OCI-LY3 (cell line): ENCODE measurements around the gene GDAP2.

Experiments
- H2AFZ ChIP-seq: fragments of 200-600, 300-600 bp; shearing (Covaris generic); 2 replicates; pipeline ENCODE4 v1.6.0; 2014; ENCODE audit warnings: antibody characterized with exemption, low read depth, low read length
- H3K27ac ChIP-seq: fragments of 200-600, 300-600 bp; sonication (generic); 2 replicates; pipeline ENCODE4 v1.5.1; 2014; ENCODE audit warnings: mild to moderate bottlenecking, low read length, moderate library complexity, mixed read lengths
- H3K27me3 ChIP-seq: fragments of 200-600, 300-600 bp; sonication (generic); 2 replicates; pipeline ENCODE4 v1.6.1; 2014; ENCODE audit warnings: low read depth, low read length, mixed read lengths
- H3K36me3 ChIP-seq: fragments of 200-600, 300-600 bp; sonication (generic); replicated peaks from 2 replicates; pipeline ENCODE3; 2014; ENCODE audit warnings: low read depth, low read length, mixed read lengths
- H3K4me1 ChIP-seq: fragments of 300-600, 200-600 bp; sonication (generic); 2 replicates; pipeline ENCODE4 v1.6.1; 2014; ENCODE audit warnings: low read length, mixed read lengths
- H3K4me2 ChIP-seq: fragments of 200-600, 300-600 bp; sonication (generic); 2 replicates; pipeline ENCODE4 v1.6.1; 2014; ENCODE audit warnings: low read length, mixed read lengths
- H3K4me3 ChIP-seq: fragments of 300-600, 200-600 bp; sonication (generic); 2 replicates; pipeline ENCODE4 v1.5.1; 2014; ENCODE audit warnings: antibody characterized with exemption, mild to moderate bottlenecking, low read length, moderate library complexity
- H3K79me2 ChIP-seq: fragments of 300-600, 200-600 bp; shearing (Covaris generic); 2 replicates; pipeline ENCODE4 v1.6.1; 2014; ENCODE audit warnings: mild to moderate bottlenecking, low read length, mixed read lengths
- H3K9ac ChIP-seq: fragments of 300-600, 200-600 bp; shearing (Covaris generic); 2 replicates; pipeline ENCODE4 v1.6.0; 2014; ENCODE audit warnings: mild to moderate bottlenecking, low read length, moderate library complexity
- H3K9me3 ChIP-seq: fragments of 200-600, 300-600 bp; shearing (Covaris generic); 2 replicates; pipeline ENCODE4 v1.6.1; 2014; ENCODE audit warnings: low read length, mixed read lengths; ENCODE audit not compliant: insufficient read depth
- H4K20me1 ChIP-seq: fragments of 200-600, 300-600 bp; sonication (generic); 2 replicates; pipeline ENCODE4 v1.6.1; 2016; ENCODE audit warnings: low read length, mixed read lengths; ENCODE audit not compliant: insufficient read depth
- CTCF ChIP-seq: fragments of 200-600, 300-600 bp; sonication (generic); IDR thresholded peaks from 2 replicates; pipeline ENCODE4 v1.5.1; 2014; ENCODE audit warnings: antibody characterized with exemption, low read length, low read depth
- EZH2phosphoT487 ChIP-seq: fragments of 200-600 bp; shearing (Covaris generic); IDR thresholded peaks from 2 replicates; pipeline ENCODE4 v1.6.1; 2018; ENCODE audit warnings: antibody characterized with exemption, mixed run types, low read depth

GDAP2 gene

GRCh38 chr1:117929343-117930172 lies at the start of gene GDAP2, which contains the start of gene WDR3:
GDAP2 (minus strand) TSS chr1:117929621; CDS start chr1:117920357, 9,264 bp downstream.
WDR3 (plus strand) TSS chr1:117929739; CDS start chr1:117933320, 3,581 bp downstream.
- Histone ChIP-seq H3K4me2 (peak within 1 kb of the TSS; percentile 97), H3K4me3 (peak within 1 kb of the TSS; percentile 99), H3K27ac (peak within 1 kb of the TSS; percentile 32), H4K20me1 (no peaks in the 10 kb centered on the region), H2AFZ (peak within 1 kb of the TSS; percentile 32; the same call in 1 of the 2 replicates), H3K27me3 (no peaks in the 10 kb centered on the region), H3K79me2 (peaks cover 71% of the 10 kb centered on the region), H3K9ac (peak within 1 kb of the TSS; percentile 78), H3K9me3 (no peaks in the 10 kb centered on the region), H3K36me3 (peaks cover 8% of the 10 kb centered on the region), H3K4me1 (peaks cover 15% of the 10 kb centered on the region)
- no peak for TF ChIP-seq CTCF
- TF ChIP-seq EZH2phosphoT487: no peak

GRCh38 chr1:117976381-117976780 lies 47.0 kb upstream of the GDAP2 start:
- no peak overlapping the region for H3K27ac ChIP-seq
- H3K4me1 ChIP-seq: no peaks in the 10 kb centered on the region
- no peak overlapping the region for H2AFZ ChIP-seq
- no peak overlapping the region for H3K4me3 ChIP-seq
- H3K4me2 ChIP-seq: no peak overlapping the region
- H3K9ac ChIP-seq: no peak overlapping the region
- no peaks in the 10 kb centered on the region for H4K20me1 ChIP-seq
- H3K9me3 ChIP-seq: no peaks in the 10 kb centered on the region
- H3K79me2 ChIP-seq: no peaks in the 10 kb centered on the region
- no peaks in the 10 kb centered on the region for H3K27me3 ChIP-seq
- no peaks in the 10 kb centered on the region for H3K36me3 ChIP-seq
- TF ChIP-seq CTCF (no peak), EZH2phosphoT487 (no peak)

GRCh38 chr1:117971777-117972176 lies 42.4 kb upstream of the GDAP2 start:
- TF ChIP-seq EZH2phosphoT487 (no peak), CTCF (no peak)
- Histone ChIP-seq H3K4me1 (peaks cover 5% of the 10 kb centered on the region; the same call in 1 of the 2 replicates), H3K9ac (no peak overlapping the region)

GRCh38 chr1:117970252-117970651 lies 40.8 kb upstream of the GDAP2 start:
- H3K4me1 ChIP-seq: peaks cover 5% of the 10 kb centered on the region; the same call in 1 of the 2 replicates
- no peak overlapping the region for H3K4me2 ChIP-seq
- H3K9ac ChIP-seq: no peak overlapping the region
- H3K27ac ChIP-seq: no peak overlapping the region
- no peaks in the 10 kb centered on the region for H3K9me3 ChIP-seq
- TF ChIP-seq EZH2phosphoT487 (no peak), CTCF (no peak)
- H3K36me3 ChIP-seq: no peaks in the 10 kb centered on the region
- no peaks in the 10 kb centered on the region for H3K79me2 ChIP-seq
- H4K20me1 ChIP-seq: no peaks in the 10 kb centered on the region
- H3K4me3 ChIP-seq: no peak overlapping the region
- H2AFZ ChIP-seq: no peak overlapping the region
- no peaks in the 10 kb centered on the region for H3K27me3 ChIP-seq

More at GRCh38 chr1:117971777-117972176, 42.4 kb upstream of the GDAP2 start:
- Histone ChIP-seq H3K27ac (no peak overlapping the region), H3K4me2 (no peak overlapping the region), H3K36me3 (no peaks in the 10 kb centered on the region), H4K20me1 (no peaks in the 10 kb centered on the region), H3K9me3 (no peaks in the 10 kb centered on the region), H2AFZ (no peak overlapping the region), H3K79me2 (no peaks in the 10 kb centered on the region), H3K27me3 (no peaks in the 10 kb centered on the region), H3K4me3 (no peak overlapping the region)
